ENCODE data around the gene KRT74.

Gene KRT74

GRCh38 chr12:52618216-52618615 lies 44.6 kb upstream of the KRT74 start, which contains the start of gene KRT73:
Gene KRT73 (minus strand): TSS chr12:52618559. CDS start chr12:52618524, 35 bp downstream.
- Histone ChIP-seq H3K4me3 (ENCODE audit: insufficient read depth, low read length, poor library complexity, severe bottlenecking) (no peak within 1 kb of the TSS), H3K27me3 (ENCODE audit: low read length) (no peaks in the 10 kb centered on the region), H3K36me3 (ENCODE audit: low read length) (no peaks in the 10 kb centered on the region), H3K79me2 (ENCODE audit: insufficient read depth, low read length) (no peaks in the 10 kb centered on the region), H4K20me1 (ENCODE audit: low read depth, low read length) (no peaks in the 10 kb centered on the region), H3K27ac (ENCODE audit: low read depth, low read length) (no peak within 1 kb of the TSS), H2AFZ (ENCODE audit: low read depth, low read length, severe bottlenecking) (no peak within 1 kb of the TSS), H3K9ac (ENCODE audit: low read length) (no peak within 1 kb of the TSS), H3K9me2 (replicated peaks; ENCODE audit: insufficient read depth, low read length) (no peaks in the 10 kb centered on the region), H3K9me3 (ENCODE audit: insufficient read depth, low read length) (no peaks in the 10 kb centered on the region), H3F3A (ENCODE audit: insufficient read depth) (no peaks in the 10 kb centered on the region), H3K4me2 (ENCODE audit: low read depth, low read length, poor library complexity, severe bottlenecking) (no peak within 1 kb of the TSS)
- no peak for TF ChIP-seq CTCF (IDR thresholded peaks at IDR 0.05; ENCODE audit: insufficient read depth, low read length, poor library complexity, severe bottlenecking)
- no peak for TF ChIP-seq EZH2phosphoT487 (conservative IDR thresholded peaks at IDR 0.05; ENCODE audit: low read length)

- H3K9me2 ChIP-seq (replicated peaks; ENCODE audit: insufficient read depth, low read length), result no peaks in the 10 kb centered on the region
- no peaks in the 10 kb centered on the region for H3K36me3 ChIP-seq (ENCODE audit: low read length)
- no peaks in the 10 kb centered on the region for H3K27me3 ChIP-seq (ENCODE audit: low read length)
These were observed 43.8 kb upstream of the KRT74 start for GRCh38 chr12:52617403-52617785.

GRCh38 chr12:52616680-52617402 lies 43.2 kb upstream of the KRT74 start:
- H2AFZ ChIP-seq (ENCODE audit: low read depth, low read length, severe bottlenecking), result no peak overlapping the region
- no peak overlapping the region for H3K4me2 ChIP-seq (ENCODE audit: low read depth, low read length, poor library complexity, severe bottlenecking)
- no peaks in the 10 kb centered on the region for H3K79me2 ChIP-seq (ENCODE audit: insufficient read depth, low read length)
- no peaks in the 10 kb centered on the region for H3K36me3 ChIP-seq (ENCODE audit: low read length)
- H3K9ac ChIP-seq (ENCODE audit: low read length), result no peak overlapping the region
- no peak for TF ChIP-seq CTCF (IDR thresholded peaks at IDR 0.05; ENCODE audit: insufficient read depth, low read length, poor library complexity, severe bottlenecking)
- TF ChIP-seq EZH2phosphoT487 (conservative IDR thresholded peaks at IDR 0.05; ENCODE audit: low read length), result no peak
- H3K9me2 ChIP-seq (replicated peaks; ENCODE audit: insufficient read depth, low read length), result no peaks in the 10 kb centered on the region
- H3K4me3 ChIP-seq (ENCODE audit: insufficient read depth, low read length, poor library complexity, severe bottlenecking), result no peak overlapping the region
- no peaks in the 10 kb centered on the region for H4K20me1 ChIP-seq (ENCODE audit: low read depth, low read length)
- no peaks in the 10 kb centered on the region for H3K27me3 ChIP-seq (ENCODE audit: low read length)
- H3F3A ChIP-seq (ENCODE audit: insufficient read depth), result no peaks in the 10 kb centered on the region
- H3K9me3 ChIP-seq (ENCODE audit: insufficient read depth, low read length), result no peaks in the 10 kb centered on the region
- no peak overlapping the region for H3K27ac ChIP-seq (ENCODE audit: low read depth, low read length)

More at GRCh38 chr12:52617403-52617785, 43.8 kb upstream of the KRT74 start:
- Histone ChIP-seq H2AFZ (ENCODE audit: low read depth, low read length, severe bottlenecking) (no peak overlapping the region), H4K20me1 (ENCODE audit: low read depth, low read length) (no peaks in the 10 kb centered on the region), H3K4me3 (ENCODE audit: insufficient read depth, low read length, poor library complexity, severe bottlenecking) (no peak overlapping the region), H3K9me3 (ENCODE audit: insufficient read depth, low read length) (no peaks in the 10 kb centered on the region), H3K9ac (ENCODE audit: low read length) (no peak overlapping the region), H3K4me2 (ENCODE audit: low read depth, low read length, poor library complexity, severe bottlenecking) (no peak overlapping the region), H3K27ac (ENCODE audit: low read depth, low read length) (no peak overlapping the region), H3K79me2 (ENCODE audit: insufficient read depth, low read length) (no peaks in the 10 kb centered on the region), H3F3A (ENCODE audit: insufficient read depth) (no peaks in the 10 kb centered on the region)
- no peak for TF ChIP-seq EZH2phosphoT487 (conservative IDR thresholded peaks at IDR 0.05; ENCODE audit: low read length)
- TF ChIP-seq CTCF (IDR thresholded peaks at IDR 0.05; ENCODE audit: insufficient read depth, low read length, poor library complexity, severe bottlenecking), result no peak
